Stimulated activated CD4-positive, alpha-beta T cell treated with anti-CD3 and anti-CD28 coated beads, Interleukin-12 subunit alpha, Interleukin-12 subunit beta, amount 100 ng/mL, for 48 hours (primary cell): ENCODE measurements around the gene ARHGEF10L.

Experiments used
- DNase-seq, 3 donors: peaks; one replicate each; pipeline ENCODE4 v3.0.0-alpha.2; 2020; ENCODE audit warnings: low read depth in 2 of 3, low spot score in 1 of 3

Gene ARHGEF10L

GRCh38 chr1:17568014-17568900 is 28.8 kb downstream of the ARHGEF10L start:
- no peak for DNase-seq

DNA sequence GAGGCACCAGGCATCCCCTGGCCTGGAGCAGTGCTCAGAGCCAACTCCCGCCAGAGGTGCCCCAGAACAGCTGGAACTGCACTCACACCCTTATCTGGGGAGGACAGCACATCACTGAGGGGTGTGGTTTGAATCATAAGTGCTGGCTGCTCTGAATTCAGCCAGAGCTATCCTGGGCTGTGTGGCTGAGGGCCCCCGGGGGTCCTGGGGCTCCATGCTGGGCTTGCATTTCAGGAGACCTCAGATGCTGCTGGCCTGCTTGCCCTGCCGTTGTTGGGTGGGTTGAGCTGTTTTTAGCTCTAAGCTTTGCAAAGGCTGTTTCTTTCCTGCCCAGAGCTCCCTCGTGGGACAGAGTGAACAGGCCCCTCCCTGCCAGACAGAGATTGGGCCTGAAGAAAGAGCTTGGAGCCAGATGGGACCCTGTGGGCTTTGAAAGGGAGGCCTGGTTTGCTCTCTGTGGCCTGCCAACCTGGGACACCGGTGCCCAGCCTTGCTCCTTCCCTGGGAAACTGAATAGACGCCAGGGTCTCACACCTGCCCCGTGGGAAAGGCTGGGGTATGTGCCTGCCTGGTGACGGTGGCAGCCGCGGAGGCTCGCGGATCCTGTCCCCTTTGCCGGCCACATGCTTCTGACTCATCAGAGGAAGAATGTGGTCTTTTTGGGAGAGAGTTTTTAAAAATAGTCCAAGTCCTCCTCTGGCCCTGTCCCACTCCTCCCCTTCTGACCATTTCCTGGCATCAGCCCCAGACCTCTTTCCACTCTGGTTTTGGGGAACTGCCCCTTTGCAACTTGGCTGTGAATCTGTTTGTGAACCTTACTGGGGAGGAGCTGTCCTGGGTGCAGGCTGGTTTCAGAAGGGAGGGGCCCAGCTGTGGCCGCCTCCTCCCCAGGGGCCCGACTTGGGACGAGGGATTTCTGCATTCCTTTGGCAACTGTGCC is 30.0 kb downstream of the ARHGEF10L start:
- DNase-seq: no peak

GRCh38 chr1:17570228-17570627 is 30.7 kb downstream of the ARHGEF10L start:
- DNase-seq: no peak

DNA sequence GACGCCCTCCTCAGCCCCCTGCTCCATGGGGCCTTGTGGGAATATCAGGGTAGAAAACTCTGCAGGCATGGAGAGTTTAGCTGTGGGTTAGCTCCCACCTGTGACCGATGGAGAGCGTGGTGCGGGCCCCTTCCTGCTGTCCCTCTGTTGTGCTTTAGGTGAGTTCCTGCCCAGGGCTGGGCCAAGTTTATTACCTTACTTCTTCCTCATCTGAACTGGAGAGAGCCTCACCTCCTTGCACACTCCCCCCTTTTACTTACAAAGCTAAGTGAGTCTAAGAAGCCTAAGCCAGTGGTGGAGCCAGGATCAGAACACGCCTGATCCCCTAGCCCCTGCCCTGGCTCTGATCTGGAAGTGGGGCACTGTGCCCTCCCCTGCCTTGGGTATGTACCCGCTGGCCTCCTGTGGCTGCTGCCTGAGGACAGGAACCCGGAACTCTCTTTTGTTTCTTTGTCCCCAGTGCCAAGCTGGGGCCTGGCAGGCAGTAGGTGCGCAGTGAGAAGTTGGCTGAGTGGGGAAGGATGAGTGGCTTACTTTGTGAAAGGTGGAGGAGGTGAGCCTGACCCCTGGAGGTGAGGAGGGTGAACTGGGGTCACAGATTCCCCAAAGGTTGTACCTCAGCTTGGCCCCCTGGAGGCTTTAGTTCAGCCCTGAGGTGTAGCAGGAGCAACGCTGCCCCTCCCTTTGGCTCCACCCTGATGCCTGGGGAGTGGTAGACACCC is 32.9 kb downstream of the ARHGEF10L start:
- no peak for DNase-seq

GRCh38 chr1:17573518-17574041 is 34.1 kb downstream of the ARHGEF10L start:
- DNase-seq: no peak

- DNase-seq: no peak
These were observed 35.0 kb downstream of the ARHGEF10L start for GRCh38 chr1:17574516-17574915.

DNA sequence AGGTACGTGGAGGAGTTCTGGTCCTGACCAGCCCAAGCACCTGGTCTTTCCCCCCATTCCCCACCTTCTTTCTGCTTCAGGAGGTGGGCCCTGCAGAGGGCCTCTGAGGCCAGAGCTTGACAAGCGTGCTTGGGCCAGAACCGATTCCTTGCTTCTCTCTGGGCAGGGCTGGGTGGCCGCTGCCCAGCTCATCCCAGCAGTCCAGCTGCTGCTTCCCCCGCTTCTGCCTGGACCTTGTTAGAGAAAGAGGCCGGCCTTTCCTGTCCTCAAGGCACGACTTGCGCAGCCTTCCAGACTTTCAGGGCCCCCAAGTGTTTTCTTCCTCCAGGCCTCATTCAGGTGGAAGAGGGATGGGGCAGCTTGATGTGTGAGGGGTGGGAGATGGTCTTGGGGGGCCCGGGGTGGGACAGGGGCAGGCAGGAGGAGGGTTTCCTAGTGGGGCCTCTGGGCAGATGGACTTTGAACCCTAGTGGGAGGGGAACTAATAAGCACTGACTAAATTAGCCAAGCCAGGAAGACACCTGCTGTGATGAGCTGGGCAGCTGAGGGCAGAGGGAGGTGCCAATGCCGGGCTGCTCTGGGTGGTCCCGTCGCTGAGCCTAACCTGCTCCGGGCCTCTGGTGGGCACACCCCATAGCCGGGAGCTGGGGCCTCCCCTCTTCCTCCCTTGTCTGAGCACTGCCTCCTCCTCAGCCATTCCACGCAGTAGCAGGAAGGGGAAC is 36.5 kb downstream of the ARHGEF10L start:
- DNase-seq: no peak

DNA sequence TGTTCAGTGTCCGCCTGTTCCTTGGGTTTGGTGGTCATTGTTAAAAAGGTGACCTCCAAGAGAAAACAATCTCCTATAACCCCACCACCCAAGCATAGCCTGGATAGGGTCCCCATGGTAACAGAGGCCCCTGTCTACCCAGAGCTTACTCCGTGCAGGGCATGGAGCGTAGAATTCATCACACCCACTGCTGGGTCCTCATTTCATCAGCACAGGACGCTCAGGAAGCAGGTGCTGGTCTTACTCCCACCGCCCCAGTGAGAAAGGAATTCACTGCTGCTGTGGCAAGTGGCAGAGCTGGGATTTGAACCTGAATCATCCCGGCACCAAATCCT is 37.0 kb downstream of the ARHGEF10L start:
- no peak for DNase-seq

- DNase-seq: no peak
These were observed 38.4 kb downstream of the ARHGEF10L start for GRCh38 chr1:17577907-17578297.

- no peak for DNase-seq
These were observed 40.7 kb downstream of the ARHGEF10L start for GRCh38 chr1:17579951-17580939.

DNA sequence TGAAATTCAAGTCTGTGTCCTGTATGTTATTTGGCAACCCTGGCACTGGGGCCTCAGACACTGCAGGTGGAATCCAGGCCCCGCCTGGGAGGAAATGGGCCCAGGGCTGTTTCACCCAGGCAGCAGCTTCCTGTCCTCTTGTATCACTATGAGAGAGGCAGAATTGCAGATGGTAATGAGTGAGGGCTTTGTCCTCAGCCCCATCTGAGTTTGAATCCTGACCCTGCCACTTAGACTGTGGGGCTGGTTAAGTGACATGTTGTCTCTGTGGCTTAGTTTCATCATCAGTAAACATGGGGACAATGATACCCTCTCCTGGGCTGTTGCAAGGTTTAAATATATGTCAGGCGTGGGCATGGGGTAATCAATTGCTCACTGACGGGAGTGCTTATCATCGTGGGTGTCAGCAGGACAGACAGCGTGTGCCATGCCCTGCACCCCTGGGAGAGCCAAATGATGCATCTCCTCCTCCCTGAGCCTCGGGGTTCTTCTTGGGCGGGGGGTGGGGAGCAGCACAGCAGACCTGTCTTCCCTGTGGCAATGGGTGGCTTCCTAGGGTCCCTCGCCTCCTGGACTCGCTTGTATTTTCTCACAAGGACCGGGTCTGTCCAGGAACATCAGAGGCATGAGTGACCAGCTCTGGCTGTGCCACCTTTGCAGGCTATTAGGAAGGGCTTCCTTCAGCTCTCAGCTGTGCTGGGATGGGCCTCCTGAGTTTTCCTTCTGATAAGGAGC is 42.1 kb downstream of the ARHGEF10L start:
- DNase-seq: no peak

- DNase-seq: no peak
These were observed 42.8 kb downstream of the ARHGEF10L start for GRCh38 chr1:17582124-17582774.

DNA sequence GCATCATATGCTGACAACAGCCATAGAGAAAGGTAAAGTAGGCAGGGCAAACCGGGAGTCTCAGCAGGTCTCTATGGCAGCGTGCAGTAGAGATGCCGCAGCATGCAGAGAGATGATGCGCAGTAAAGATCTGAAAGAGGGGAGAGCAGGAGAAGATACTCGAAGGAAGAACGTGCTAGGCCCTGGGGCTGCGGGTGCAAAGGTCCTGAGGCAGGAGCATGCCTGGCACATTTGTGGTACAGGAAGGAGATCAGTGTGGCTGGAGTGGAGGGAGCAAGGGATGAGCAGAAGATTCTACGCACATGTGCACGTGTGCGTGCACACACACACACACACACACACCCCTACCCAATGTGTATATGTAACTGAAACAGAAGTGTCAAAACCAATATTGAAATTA is 45.0 kb downstream of the ARHGEF10L start:
- DNase-seq: no peak

DNA sequence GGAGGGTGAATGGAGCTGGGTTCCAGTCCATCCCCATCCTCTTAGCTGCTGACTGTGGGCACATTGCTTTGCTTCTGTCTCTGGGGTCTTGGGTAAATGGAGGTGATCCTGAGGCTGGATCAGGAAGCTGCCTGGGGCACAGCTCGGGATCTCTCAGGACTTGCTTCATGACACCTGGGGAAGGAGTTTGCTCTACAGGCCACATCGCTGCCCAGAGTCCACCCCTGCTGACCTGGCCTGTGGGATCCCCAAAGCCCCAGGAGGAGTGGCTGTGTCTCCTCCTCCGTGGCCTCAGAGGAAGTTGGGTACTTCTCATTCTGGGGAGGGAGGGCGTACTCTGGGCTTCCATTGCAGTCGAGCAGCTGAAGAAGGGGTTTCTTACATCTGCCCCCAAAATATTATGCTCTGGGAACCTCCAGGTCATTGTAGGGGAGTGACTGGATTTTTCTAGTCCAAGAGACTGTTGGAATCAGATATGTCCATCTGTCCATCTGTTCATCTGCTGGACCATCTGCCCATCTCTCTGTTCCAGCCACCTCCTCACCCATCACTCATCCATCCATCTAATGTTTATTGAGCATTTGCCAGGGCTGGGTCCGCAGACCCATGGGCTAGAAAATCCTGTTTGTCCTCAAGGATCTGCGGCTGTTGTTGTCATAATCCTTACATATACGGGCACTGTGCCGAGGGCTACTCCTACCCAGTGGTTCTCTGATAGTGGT is 45.9 kb downstream of the ARHGEF10L start:
- no peak for DNase-seq

GRCh38 chr1:17586172-17586964 is 46.9 kb downstream of the ARHGEF10L start:
- no peak for DNase-seq

DNA sequence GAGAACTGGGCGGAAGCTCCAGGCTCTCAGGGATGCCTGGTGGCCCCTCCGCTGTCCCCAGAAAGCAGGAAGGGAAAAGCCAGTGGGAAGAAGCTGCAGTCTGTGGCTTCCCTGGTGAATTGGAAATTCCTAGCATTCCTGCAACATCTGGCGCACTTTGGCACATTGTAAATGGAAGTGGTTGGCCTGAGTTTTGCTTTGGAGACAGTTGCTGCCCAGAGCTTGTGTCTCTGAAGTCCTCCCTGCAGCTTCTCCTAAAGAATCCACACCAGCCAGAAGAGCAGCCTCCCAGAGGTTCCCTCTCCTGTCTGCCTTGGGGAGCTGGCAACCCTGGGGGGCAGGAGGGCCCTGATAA is 48.2 kb downstream of the ARHGEF10L start:
- DNase-seq: no peak
